Body of pancreas (tissue), 4 donors: ENCODE results near the gene PHF21A. TPM values are rescaled to one million over a fixed set of nuclear protein-coding genes. Genes with fewer than 3 reads are reported as not detected.

Source experiments
- ATAC-seq: fragments of 150-250 bp; one replicate; pipeline ENCODE4 v1.9.1; 2016
- DNase-seq, 4 donors: peaks; one replicate each; pipeline ENCODE4 v3.0.0-alpha.2; 2019
- H3K27ac ChIP-seq, 4 donors: fragments of 200-600 bp; sonication (generic); 1 replicate in 3 of 4; 2 replicates in 1 of 4; pipeline versions ENCODE4 v1.5.1 to v1.6.1; 2016 to 2019; ENCODE audit warnings: mild to moderate bottlenecking in 1 of 4, mixed read lengths in 1 of 4, moderate library complexity in 1 of 4
- H3K27me3 ChIP-seq, 2 donors: fragments of 200-600 bp; sonication (generic); one replicate each; pipeline ENCODE4 v1.6.0; 2016; ENCODE audit warnings: mild to moderate bottlenecking in 1 of 2
- H3K36me3 ChIP-seq, 2 donors: fragments of 200-600 bp; sonication (generic); replicated peaks in 1 of 2; 2 replicates each; pipeline ENCODE4 v1.5.1; 2016; ENCODE audit warnings: low read depth in 2 of 2; ENCODE audit not compliant: insufficient read depth in 1 of 2
- H3K4me1 ChIP-seq: fragments of 200-600 bp; sonication (generic); one replicate; pipeline ENCODE4 v1.6.0; 2016
- H3K4me3 ChIP-seq, 2 donors: fragments of 200-600 bp; sonication (generic); 1 replicate in 1 of 2; 2 replicates in 1 of 2; pipeline ENCODE4 v1.5.1; 2016 to 2019
- H3K9me3 ChIP-seq, 3 donors: fragments of 200-600 bp; sonication (generic); 1 replicate in 2 of 3; 2 replicates in 1 of 3; pipeline ENCODE4 v1.5.1; 2016
- CTCF ChIP-seq, 7 experiments: fragments of 450-650 bp in 4 of 7; fragments of 200-600 bp in 3 of 7; sonication (generic) in 3 of 7; IDR thresholded peaks; one replicate each; pipeline ENCODE4 v1.5.1; 2016 to 2019; ENCODE audit warnings: antibody characterized with exemption in 7 of 7
- POLR2A ChIP-seq, 3 donors: fragments of 450-650 bp; IDR thresholded peaks; one replicate each; pipeline ENCODE4 v1.6.1; 2016; ENCODE audit warnings: antibody characterized with exemption in 3 of 3, mild to moderate bottlenecking in 2 of 3
- WGBS, 2 donors: methylation state at CpG; one replicate each; pipeline ENCODE4 v1.1.5; 2017; 5-methylcytosine and 5-hydroxymethylcytosine counted together
- intact Hi-C: fragments of 100-400 bp; cut with DNase I; formaldehyde crosslinking; loops from one replicate; pipeline ENCODE4 v1.15.1; 2023
- total RNA-seq, 2 donors: library from RNA; depleted of rRNA; stranded (reverse); fragments of >200 nt; gene quantifications; one replicate each; pipeline ENCODE4 v1.1.0, GENCODE V29; 2016

PHF21A gene
- total RNA-seq, 2 donors from 2014 or later: 11.7 to 49.4 TPM

GRCh38 chr11:45947885-45948284 lies 173.4 kb downstream of the PHF21A start:
- intact Hi-C loops: no loop called here
- Histone ChIP-seq H3K36me3 (peaks cover 0 to 2% of the 10 kb centered on the region in 2 donors), H3K4me1 (peaks cover 16% of the 10 kb centered on the region), H3K27me3 (no peaks in the 10 kb centered on the region), H3K4me3 (no peak overlapping the region), H3K9me3 (no peaks in the 10 kb centered on the region), H3K27ac (no peak overlapping the region)
- WGBS, 2 donors: 75 to 100% methylated on average over 1 of the region's 1 CpG
- ATAC-seq (no peak), DNase-seq (no peak)
- no peak for TF ChIP-seq CTCF (IDR thresholded peaks at IDR 0.05)
- TF ChIP-seq POLR2A (IDR thresholded peaks at IDR 0.05): no peak

GRCh38 chr11:45945397-45945999 lies 175.8 kb downstream of the PHF21A start:
- Histone ChIP-seq H3K9me3 (no peaks in the 10 kb centered on the region), H3K4me3 (no peak overlapping the region), H3K36me3 (peaks cover 0 to 2% of the 10 kb centered on the region in 2 donors), H3K4me1 (peaks cover 16% of the 10 kb centered on the region), H3K27me3 (no peaks in the 10 kb centered on the region), H3K27ac (peak overlapping the region in 3 of 4 donors; percentile 41 to 43 (median 43))
- DNase-seq (peak in 1 of 4 donors; percentile 40), ATAC-seq (peak; percentile 33)
- no peak for TF ChIP-seq CTCF (IDR thresholded peaks at IDR 0.05)
- no peak for TF ChIP-seq POLR2A (IDR thresholded peaks at IDR 0.05)
- intact Hi-C loops: no loop called here
- WGBS, 2 donors: 23 to 41% methylated on average over 3 of the region's 3 CpGs

GRCh38 chr11:45942381-45942780 lies 178.9 kb downstream of the PHF21A start:
- no peak for TF ChIP-seq POLR2A (IDR thresholded peaks at IDR 0.05)
- TF ChIP-seq CTCF (IDR thresholded peaks at IDR 0.05): no peak
- H3K4me3 ChIP-seq: no peak overlapping the region
- H3K9me3 ChIP-seq: no peaks in the 10 kb centered on the region
- intact Hi-C loops: no loop called here
- no peaks in the 10 kb centered on the region for H3K27me3 ChIP-seq
- H3K27ac ChIP-seq: no peak overlapping the region
- peaks cover 16% of the 10 kb centered on the region for H3K4me1 ChIP-seq
- no peaks in the 10 kb centered on the region for H3K36me3 ChIP-seq
- WGBS, 2 donors: 86 to 90% methylated on average over 4 of the region's 4 CpGs
- ATAC-seq: no peak
- no peak for DNase-seq

- no peaks in the 10 kb centered on the region for H3K9me3 ChIP-seq
- no peak for TF ChIP-seq CTCF (IDR thresholded peaks at IDR 0.05)
- no peak for TF ChIP-seq POLR2A (IDR thresholded peaks at IDR 0.05)
- ATAC-seq: no peak
- 93 to 95% methylated on average over 4 of the region's 4 CpGs for WGBS, 2 donors
- no peak overlapping the region for H3K27ac ChIP-seq
- no peak for DNase-seq
- no peaks in the 10 kb centered on the region for H3K36me3 ChIP-seq
- intact Hi-C loops: no loop called here
- H3K4me3 ChIP-seq: no peak overlapping the region
- no peaks in the 10 kb centered on the region for H3K27me3 ChIP-seq
- H3K4me1 ChIP-seq: peaks cover 16% of the 10 kb centered on the region
Observed at GRCh38 chr11:45941285-45941684, 180.0 kb downstream of the PHF21A start.

GRCh38 chr11:45939836-45940235 lies 181.4 kb downstream of the PHF21A start:
- Histone ChIP-seq H3K27ac (no peak overlapping the region), H3K36me3 (peaks cover 0 to 3% of the 10 kb centered on the region in 2 donors)
- TF ChIP-seq POLR2A (IDR thresholded peaks at IDR 0.05): no peak

More at GRCh38 chr11:45939836-45940235, 181.4 kb downstream of the PHF21A start:
- intact Hi-C loops: no loop called here
- ATAC-seq (no peak), DNase-seq (no peak)
- H3K9me3 ChIP-seq: no peaks in the 10 kb centered on the region
- no peaks in the 10 kb centered on the region for H3K27me3 ChIP-seq
- peaks cover 5% of the 10 kb centered on the region for H3K4me1 ChIP-seq
- no peak overlapping the region for H3K4me3 ChIP-seq
- 79 to 85% methylated on average over 2 of the region's 2 CpGs for whole genome bisulfite sequencing, 2 donors
